Measurements from ENCODE around the gene ARL15. TPM values are rescaled to one million over a fixed set of nuclear protein-coding genes. Genes with fewer than 3 reads are reported as not detected.

ARL15 gene
- total RNA-seq, 1 experiment from 2014 or later = 140 TPM

- no peak for TF ChIP-seq CTCF (IDR thresholded peaks at IDR 0.05; ENCODE audit: insufficient read depth in 1 of 2, low read depth in 1 of 2, low read length in 1 of 2, severe bottlenecking in 1 of 2, unreplicated experiment in 1 of 2)
- DNase-seq = no peak
- BruUV-seq (replicated peaks) = no TSS peak
- Mint-ChIP-seq H3K4me3 (ENCODE audit: unreplicated experiment) (no peak overlapping the region), H3K4me1 (ENCODE audit: low read depth, unreplicated experiment) (peaks cover 4% of the 10 kb centered on the region), H3K9me3 (ENCODE audit: unreplicated experiment) (no peaks in the 10 kb centered on the region), H3K27ac (ENCODE audit: unreplicated experiment) (no peak overlapping the region), H3K27me3 (ENCODE audit: insufficient read depth, unreplicated experiment) (no peaks in the 10 kb centered on the region), H3K36me3 (ENCODE audit: insufficient read depth, unreplicated experiment) (peaks cover 31% of the 10 kb centered on the region)
- POLR2A ChIA-PET = no interaction called here
- CTCF ChIA-PET = no interaction called here
- intact Hi-C loops (cut with micrococcal nuclease; ENCODE audit: unreplicated experiment) = no loop called here
- Histone ChIP-seq H3K27me3 (replicated peaks; ENCODE audit: control insufficient read depth, insufficient read depth, low read length) (no peaks in the 10 kb centered on the region), H3K4me1 (peaks cover 3% of the 10 kb centered on the region; the same call in 1 of the 2 replicates), H3K36me3 (ENCODE audit: control insufficient read depth, insufficient read depth, low read length) (no peaks in the 10 kb centered on the region; the same call in 1 of the 2 replicates), H3K9me3 (no peaks in the 10 kb centered on the region), H3K4me3 (ENCODE audit: low read depth, low read length) (no peak overlapping the region)
Measured at GRCh38 chr5:53923961-53924360, 386.4 kb downstream of the ARL15 start.

GRCh38 chr5:53922508-53923498 lies 387.6 kb downstream of the ARL15 start:
- Histone ChIP-seq H3K4me3 (ENCODE audit: low read depth, low read length) (no peak overlapping the region), H3K4me1 (peaks cover 9% of the 10 kb centered on the region), H3K36me3 (ENCODE audit: control insufficient read depth, insufficient read depth, low read length) (no peaks in the 10 kb centered on the region; the same call in 1 of the 2 replicates), H3K9me3 (no peaks in the 10 kb centered on the region), H3K27me3 (replicated peaks; ENCODE audit: control insufficient read depth, insufficient read depth, low read length) (no peaks in the 10 kb centered on the region)
- DNase-seq = no peak
- POLR2A ChIA-PET = no interaction called here
- H3K4me3 Mint-ChIP-seq (ENCODE audit: unreplicated experiment) = no peak overlapping the region
- no peaks in the 10 kb centered on the region for H3K9me3 Mint-ChIP-seq (ENCODE audit: unreplicated experiment)
- peaks cover 10% of the 10 kb centered on the region for H3K4me1 Mint-ChIP-seq (ENCODE audit: low read depth, unreplicated experiment)
- no peak overlapping the region for H3K27ac Mint-ChIP-seq (ENCODE audit: unreplicated experiment)
- BruUV-seq (replicated peaks) = no TSS peak
- CTCF ChIA-PET = no interaction called here
- no peaks in the 10 kb centered on the region for H3K27me3 Mint-ChIP-seq (ENCODE audit: insufficient read depth, unreplicated experiment)
- peaks cover 29% of the 10 kb centered on the region for H3K36me3 Mint-ChIP-seq (ENCODE audit: insufficient read depth, unreplicated experiment)
- intact Hi-C loops (cut with micrococcal nuclease; ENCODE audit: unreplicated experiment) = no loop called here
- TF ChIP-seq CTCF (IDR thresholded peaks at IDR 0.05; ENCODE audit: insufficient read depth in 1 of 2, low read depth in 1 of 2, low read length in 1 of 2, severe bottlenecking in 1 of 2, unreplicated experiment in 1 of 2) = no peak

GRCh38 chr5:53917826-53918225 lies 392.5 kb downstream of the ARL15 start:
- intact Hi-C loops (cut with micrococcal nuclease; ENCODE audit: unreplicated experiment) = no loop called here
- no peaks in the 10 kb centered on the region for H3K27me3 ChIP-seq (replicated peaks; ENCODE audit: control insufficient read depth, insufficient read depth, low read length)

More at GRCh38 chr5:53917826-53918225, 392.5 kb downstream of the ARL15 start:
- Mint-ChIP-seq H3K9me3 (ENCODE audit: unreplicated experiment) (no peaks in the 10 kb centered on the region), H3K4me1 (ENCODE audit: low read depth, unreplicated experiment) (peaks cover 31% of the 10 kb centered on the region), H3K27me3 (ENCODE audit: insufficient read depth, unreplicated experiment) (no peaks in the 10 kb centered on the region), H3K4me3 (ENCODE audit: unreplicated experiment) (peak overlapping the region; percentile 31), H3K27ac (ENCODE audit: unreplicated experiment) (peak overlapping the region; percentile 68), H3K36me3 (ENCODE audit: insufficient read depth, unreplicated experiment) (peaks cover 34% of the 10 kb centered on the region)
- no TSS peak for BruUV-seq (replicated peaks)
- ChIA-PET CTCF (no interaction called here), POLR2A (no interaction called here)
- no peaks in the 10 kb centered on the region for H3K9me3 ChIP-seq
- H3K36me3 ChIP-seq (ENCODE audit: control insufficient read depth, insufficient read depth, low read length) = no peaks in the 10 kb centered on the region; the same call in none of the 2 replicates
- TF ChIP-seq CTCF (IDR thresholded peaks at IDR 0.05; ENCODE audit: insufficient read depth in 1 of 2, low read depth in 1 of 2, low read length in 1 of 2, severe bottlenecking in 1 of 2, unreplicated experiment in 1 of 2) = no peak
- DNase-seq = no peak
- peaks cover 24% of the 10 kb centered on the region for H3K4me1 ChIP-seq
- H3K4me3 ChIP-seq (ENCODE audit: low read depth, low read length) = no peak overlapping the region

All from Caco-2 (cell line).